GM21576 (cell line): ENCODE measurements around the gene ADGRG2.

ENCODE experiments used
- ATAC-seq: cut with Tn5 transposase; IDR thresholded peaks from one replicate; pipeline ENCODE4 v1.9.1; 2021; ENCODE audit warnings: mild to moderate bottlenecking, moderate library complexity; ENCODE audit not compliant: unreplicated experiment

Gene ADGRG2

DNA sequence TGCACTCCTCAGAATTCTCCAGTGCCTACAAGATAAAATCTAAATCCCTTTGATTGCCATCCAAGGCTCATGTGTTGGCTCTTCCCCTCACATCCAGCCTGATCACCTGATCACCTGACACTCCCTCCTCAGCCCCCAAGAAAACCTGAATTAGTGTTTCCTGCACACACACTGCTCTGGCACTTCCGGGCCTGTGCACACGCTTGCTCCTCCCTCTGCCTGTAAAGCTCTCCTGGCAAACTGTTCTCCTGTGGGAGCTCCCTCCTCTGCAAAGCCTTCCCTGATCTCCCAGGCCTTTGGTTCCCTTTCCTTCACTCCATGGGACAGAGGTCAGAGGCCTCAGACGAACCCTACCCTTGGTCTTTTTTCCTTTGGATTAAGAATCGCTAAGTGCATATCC lies 158.2 kb downstream of the ADGRG2 start:
- ATAC-seq, result no peak

DNA sequence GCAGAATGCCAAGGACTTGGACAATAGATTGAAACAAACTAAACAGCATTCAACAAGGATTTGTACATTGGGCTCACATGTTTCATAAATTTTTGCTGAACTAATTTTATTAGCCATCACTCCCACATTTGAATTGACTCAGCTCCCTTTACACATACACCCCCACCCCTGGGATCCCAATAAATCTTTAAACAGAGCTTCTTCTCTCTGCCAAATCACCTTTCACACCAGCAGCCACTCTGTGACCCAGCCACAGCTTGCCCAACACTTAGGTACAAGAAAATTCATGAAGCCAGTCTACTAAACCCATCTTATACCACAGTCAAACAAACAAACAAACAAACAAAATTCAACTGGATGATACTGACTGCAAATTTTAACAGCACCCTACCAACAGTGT lies 159.9 kb downstream of the ADGRG2 start:
- ATAC-seq, result no peak

DNA sequence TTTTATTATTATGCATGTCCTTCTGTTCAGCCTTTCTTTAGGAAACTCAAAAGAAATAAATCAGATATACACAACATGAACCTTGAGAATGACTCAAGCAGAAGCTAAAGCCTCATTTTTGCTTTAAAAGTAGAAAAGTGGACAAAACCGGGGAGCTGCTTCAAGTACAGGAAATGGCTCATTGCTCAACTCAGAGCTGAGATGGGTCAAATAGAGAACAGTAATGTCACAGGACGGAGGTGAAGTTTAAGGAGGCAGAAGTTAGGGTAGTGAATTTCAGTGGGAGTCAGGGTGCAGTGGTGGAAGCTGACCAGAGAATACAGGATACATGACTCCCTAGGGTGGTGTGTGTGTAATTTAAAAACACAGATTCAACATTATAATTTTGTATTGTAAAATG lies 160.6 kb downstream of the ADGRG2 start:
- ATAC-seq, result no peak

DNA sequence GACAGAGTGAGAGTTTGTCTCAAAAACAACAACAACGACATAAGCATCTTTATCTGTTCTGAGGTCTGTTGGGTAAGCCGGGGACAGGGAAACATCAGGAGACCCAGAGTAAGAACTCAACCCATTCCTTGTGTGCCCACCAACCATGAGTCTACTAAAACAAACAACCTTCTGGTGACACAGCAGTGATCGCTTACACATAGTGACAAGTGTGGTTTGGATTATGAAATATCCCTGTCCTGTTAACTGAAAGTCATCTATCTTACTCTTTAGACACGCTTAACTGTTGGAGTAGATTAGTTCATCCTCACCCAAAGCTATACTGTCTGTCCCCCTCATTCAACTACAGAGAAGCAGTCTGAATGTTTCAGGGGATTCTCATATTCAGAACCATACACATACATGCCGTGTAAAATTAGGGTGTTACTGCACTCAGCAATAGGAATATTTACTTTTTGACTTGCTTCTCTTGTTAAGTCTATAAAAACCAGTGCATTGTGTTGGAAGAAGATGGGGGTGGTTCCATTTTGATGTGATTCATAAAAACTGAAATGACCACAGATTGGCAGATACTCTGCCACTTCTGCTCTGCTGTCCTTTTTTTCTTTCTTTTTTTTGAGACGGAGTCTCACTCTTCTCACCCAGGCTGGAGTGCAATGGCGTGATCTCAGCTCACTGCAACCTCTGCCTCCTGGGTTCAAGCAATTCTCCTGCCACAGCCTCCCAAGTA lies 165.8 kb downstream of the ADGRG2 start:
- ATAC-seq, result no peak

DNA sequence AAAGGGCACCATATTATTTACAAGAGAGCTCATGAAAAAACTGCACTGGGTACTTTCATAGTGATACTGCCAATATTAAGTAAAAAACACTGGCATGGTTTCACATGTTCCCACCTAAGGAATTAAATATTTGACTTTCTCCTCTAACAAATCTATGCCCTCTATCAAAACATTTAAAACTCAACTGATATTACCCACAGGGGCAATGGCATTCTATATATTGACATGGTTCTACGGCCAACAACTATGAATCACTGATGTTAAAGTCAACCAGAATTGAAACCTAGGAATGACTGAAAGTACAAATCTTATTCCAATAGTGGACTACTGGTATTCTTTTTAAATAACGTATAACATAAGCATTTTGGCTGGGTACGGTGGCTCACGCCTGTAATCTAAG lies 166.6 kb downstream of the ADGRG2 start:
- no peak for ATAC-seq

DNA sequence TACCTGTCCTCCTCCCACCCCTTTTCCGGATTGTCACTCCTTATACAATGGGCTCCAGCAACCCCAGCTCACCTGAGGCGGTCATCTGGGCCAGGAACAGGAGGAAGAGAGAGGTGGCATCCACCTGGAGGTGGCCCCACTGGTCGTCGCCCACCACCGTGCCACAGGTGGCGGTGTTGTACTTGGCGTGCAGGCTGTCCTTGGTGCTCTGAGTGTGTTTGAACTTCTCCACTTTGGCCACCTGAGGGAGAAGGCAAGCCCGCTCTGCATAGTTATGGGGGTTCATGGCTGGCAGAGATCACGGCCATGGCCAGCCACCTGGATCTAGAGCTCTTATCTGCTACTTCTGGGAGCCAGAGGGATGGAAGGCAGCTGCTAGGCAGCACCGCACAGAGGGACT lies 171.2 kb downstream of the ADGRG2 start:
- ATAC-seq, result no peak

DNA sequence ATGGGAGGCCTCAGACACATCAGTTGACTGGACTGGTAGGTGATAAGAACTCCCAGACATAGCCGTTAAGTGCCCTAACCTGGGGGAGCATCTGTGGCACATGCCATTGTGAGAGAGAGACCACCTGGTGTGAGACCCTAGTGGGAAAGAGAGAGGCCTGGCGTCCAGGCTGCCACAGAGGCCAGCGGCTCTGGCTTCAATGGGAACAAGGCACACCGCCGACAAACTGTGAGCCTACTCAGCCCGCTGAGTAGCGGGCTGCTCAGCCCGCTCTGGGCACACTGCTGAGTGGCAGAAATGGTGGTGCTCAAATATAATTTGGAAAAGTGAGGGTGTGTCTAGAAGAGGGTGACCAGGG lies 172.3 kb downstream of the ADGRG2 start:
- ATAC-seq, result no peak

DNA sequence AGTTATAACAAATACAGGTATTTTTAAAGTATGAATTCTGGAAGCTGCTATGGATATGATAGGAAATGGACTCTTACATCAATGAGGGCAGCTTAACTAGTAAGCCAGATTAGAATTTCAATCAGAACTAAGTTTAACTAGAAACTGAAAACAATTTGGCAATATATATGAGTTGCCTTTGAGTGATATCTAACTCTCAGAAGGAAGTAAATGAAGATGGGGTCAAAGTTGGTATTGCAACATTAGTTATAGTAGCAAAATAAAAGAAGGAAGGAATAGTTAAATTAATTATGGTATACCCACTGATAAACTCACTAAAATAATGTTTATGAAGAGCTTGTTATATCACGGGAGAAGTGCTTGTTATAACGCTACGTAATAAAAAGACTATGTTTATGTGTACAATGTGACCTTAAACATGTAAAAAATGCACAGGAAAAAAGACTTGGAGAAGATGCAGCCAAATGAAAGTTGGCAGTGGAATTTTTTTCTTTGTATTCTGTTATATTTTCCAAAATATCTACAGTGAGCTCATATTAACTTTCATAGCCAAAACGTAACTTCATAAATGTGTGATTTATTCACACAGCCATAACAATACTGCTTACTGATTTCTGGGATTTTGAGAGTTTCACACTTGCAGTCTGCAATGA lies 172.9 kb downstream of the ADGRG2 start:
- no peak for ATAC-seq

DNA sequence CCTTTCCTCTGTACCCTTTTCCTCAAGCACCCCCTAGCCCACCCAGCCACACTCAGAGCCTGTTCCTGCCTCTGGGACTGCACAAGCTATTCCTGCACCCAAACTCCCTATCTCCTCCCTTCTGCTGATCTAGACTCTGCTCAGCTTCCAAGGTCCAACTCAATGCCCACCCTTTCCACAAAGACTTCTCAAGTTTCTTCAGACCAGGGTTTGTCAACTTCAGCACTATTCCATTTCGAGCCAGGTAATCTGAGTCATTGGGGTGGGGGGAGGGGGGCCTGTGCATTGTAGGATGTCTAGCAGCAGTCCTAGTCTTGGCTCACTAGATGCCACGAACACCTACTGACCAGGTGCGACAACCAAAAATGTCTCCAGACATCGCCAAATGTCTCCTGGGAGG lies 175.7 kb downstream of the ADGRG2 start:
- no peak for ATAC-seq

DNA sequence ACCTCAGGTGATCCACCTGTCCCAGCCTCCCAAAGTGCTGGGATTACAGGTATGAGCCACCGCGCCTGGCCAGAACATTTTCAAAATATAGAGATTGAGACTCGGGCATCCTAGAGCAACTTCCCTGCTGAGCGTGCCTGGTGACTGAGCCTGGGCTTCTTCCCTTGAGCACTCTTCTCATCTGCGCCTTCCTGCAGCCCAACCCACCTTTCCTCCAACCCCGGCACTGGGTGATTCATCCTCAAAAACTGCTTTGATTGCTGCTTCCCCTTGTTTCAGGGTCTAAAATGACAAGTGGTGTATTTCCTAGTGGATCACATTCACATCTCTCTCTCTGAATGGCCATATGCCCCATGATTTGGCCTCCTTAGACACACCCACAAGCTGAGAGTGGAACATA lies 176.1 kb downstream of the ADGRG2 start:
- no peak for ATAC-seq

DNA sequence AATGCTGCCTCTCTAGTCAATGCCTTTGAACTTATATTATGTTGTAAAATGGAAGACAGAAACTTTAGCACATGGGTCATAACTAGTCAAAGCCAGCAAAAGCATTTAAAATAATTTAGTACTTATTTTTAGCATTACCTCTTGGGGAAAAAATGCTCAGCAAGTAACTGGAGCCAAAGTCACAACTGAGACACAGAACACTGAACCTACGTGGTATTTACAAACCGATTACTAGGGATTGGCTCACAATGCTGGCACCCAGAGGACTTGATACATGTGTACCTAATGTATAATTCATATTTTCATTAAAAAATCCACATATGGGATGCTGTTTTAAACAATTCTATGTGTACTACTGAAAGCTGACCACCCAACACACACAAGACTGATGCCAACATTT lies 176.8 kb downstream of the ADGRG2 start:
- no peak for ATAC-seq

DNA sequence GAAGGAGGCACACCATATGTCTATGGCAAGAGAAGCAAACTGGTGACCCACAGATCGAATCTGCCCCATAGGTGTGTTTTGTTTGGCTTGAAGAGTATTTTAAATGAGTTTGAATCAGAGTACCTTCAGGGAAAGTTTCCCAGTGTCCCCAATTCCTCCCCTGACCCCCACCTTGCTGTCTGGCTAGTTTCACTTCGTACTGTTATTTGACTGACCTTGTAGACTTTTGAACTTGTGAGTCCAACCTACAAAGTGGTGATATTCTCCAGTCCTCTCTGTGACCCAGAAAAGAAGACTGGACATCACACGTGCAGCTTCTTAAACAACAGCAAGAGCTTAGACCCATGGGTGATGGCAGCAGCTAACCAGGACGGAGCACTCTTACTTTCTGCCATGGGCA lies 177.8 kb downstream of the ADGRG2 start:
- no peak for ATAC-seq

DNA sequence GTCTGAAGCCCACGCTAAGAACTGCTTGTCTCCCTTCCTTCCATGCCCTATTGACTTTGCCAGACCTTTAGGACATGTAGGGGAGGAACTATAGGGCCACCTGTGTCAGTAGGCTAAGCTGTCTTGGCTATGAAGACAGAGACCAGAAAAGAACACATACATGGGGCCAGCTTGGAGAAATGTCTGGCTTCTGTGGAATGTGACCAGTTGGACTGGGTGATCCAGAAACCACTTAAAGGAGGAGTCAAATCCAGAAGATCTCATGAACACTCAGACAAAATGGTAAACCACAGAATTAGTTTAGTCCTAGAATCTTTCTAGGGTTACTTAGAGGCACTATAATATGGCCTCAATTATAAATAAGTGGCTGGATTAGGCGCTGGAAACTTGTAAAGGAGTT lies 180.4 kb downstream of the ADGRG2 start:
- ATAC-seq, result no peak
